Fibroblast of mammary gland (primary cell): ENCODE measurements around the gene C20orf144.

Source experiments
- DNase-seq: peaks from one replicate; pipeline ENCODE4 v3.0.0-alpha.2; 2010; ENCODE audit warnings: low read depth
- H3K4me3 ChIP-seq: 2 replicates; pipeline ENCODE4 v1.5.1; 2011; ENCODE audit warnings: low read depth, mild to moderate bottlenecking, low read length, moderate library complexity; ENCODE audit not compliant: control insufficient read depth
- TF ChIP-seq, protein P1 (sequence below): conservative IDR thresholded peaks from 2 replicates; pipeline ENCODE4 v1.5.1; 2011; ENCODE audit warnings: low read depth, low read length, inconsistent platforms; ENCODE audit not compliant: control insufficient read depth, insufficient read depth

Gene C20orf144

GRCh38 chr20:33662172-33662571 lies at the start of gene C20orf144:
Gene C20orf144, plus strand, starts transcription at chr20:33662327. Its CDS starts 19 bp downstream, at chr20:33662346.
- DNase-seq, result no peak
- peak within 1 kb of the TSS; percentile 69 for H3K4me3 ChIP-seq
- TF ChIP-seq, protein P1, sequence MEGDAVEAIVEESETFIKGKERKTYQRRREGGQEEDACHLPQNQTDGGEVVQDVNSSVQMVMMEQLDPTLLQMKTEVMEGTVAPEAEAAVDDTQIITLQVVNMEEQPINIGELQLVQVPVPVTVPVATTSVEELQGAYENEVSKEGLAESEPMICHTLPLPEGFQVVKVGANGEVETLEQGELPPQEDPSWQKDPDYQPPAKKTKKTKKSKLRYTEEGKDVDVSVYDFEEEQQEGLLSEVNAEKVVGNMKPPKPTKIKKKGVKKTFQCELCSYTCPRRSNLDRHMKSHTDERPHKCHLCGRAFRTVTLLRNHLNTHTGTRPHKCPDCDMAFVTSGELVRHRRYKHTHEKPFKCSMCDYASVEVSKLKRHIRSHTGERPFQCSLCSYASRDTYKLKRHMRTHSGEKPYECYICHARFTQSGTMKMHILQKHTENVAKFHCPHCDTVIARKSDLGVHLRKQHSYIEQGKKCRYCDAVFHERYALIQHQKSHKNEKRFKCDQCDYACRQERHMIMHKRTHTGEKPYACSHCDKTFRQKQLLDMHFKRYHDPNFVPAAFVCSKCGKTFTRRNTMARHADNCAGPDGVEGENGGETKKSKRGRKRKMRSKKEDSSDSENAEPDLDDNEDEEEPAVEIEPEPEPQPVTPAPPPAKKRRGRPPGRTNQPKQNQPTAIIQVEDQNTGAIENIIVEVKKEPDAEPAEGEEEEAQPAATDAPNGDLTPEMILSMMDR, result no peak

DNA sequence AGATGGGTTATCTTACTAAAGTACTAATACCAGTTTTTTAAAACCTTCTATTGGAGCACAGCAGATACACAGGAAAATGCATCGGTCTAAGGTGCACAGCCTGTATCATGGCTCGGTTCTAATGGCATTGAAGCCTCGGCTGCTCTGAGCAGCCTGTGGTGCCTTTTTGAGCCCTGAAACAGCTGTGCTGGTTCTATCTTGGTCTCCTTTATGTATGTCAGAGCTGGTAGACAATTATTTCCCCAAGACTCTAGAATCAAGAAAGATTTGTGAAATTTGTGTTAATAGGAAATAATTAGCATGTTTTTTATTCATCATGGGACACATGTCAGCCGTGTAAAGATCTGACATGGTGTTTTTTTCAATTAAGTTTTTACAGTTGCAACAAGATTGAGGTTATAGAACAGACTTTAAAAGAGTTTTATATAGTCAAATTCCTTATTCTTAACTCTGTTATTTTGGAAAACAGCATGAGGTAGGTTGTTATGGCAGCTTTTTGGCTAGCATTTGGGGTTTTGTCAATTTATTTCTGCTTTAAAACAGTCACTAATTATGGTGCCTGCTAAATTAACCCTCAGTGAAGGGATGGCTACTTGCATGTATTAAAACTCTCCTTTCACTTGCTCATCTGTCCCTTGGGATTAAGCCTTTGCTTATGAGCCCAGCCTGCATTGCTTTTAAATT lies 40.3 kb upstream of the C20orf144 start:
- TF ChIP-seq, protein P1, result no peak
- no peak overlapping the region for H3K4me3 ChIP-seq
- peak; percentile 19 for DNase-seq

DNA sequence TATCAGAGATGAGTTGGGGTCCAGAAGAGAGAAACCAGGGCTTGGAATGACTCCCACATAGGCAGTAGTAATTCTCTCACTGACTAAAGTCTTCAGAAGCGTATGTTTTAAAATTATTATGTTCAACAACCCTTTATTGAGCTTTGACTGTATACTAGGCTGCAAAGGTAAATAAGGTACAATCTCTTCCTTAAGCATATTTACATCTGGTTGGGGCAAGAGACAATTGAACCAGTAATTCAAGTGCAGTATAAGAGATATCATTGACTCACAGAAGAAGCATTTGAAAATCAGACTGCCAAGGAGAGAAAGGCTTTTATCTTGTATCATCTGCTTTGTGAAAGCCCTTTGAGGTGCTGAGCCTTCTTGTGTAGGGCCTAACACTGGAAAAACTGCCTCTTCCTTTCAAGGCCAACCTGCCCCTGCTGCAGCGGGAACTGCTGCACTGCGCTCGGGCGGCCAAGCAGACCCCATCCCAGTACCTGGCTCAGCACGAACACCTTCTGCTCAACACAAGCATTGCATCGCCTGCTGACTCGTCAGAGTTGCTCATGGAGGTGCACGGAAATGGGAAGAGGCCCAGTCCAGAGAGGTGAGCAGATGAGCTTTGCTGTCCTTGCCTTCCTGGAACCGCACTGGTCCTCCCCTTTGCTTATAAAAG lies 39.3 kb upstream of the C20orf144 start:
- TF ChIP-seq, protein P1, result no peak
- DNase-seq, result no peak
- no peak overlapping the region for H3K4me3 ChIP-seq

GRCh38 chr20:33624399-33624798 lies 37.7 kb upstream of the C20orf144 start:
- TF ChIP-seq, protein P1, result no peak
- no peak overlapping the region for H3K4me3 ChIP-seq
- DNase-seq, result no peak

DNA sequence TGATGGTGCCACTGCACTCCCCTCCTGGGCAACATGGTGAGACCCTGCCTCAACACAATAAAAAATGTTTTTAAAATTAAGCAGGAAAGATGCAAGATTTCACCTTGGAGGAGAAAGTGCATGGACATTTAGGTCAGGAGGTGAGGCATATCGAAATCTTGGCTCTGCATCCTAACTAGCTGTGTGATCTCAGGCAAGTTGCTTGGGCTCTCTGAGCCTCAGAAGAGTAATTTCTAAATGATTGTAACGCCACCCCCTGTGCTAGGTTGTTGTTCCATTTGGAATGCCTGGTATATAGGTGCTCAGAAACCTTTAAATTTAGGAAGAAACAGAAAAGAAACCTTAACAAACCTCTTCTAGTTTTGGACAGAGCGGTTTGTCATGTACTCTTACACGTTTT lies 35.9 kb upstream of the C20orf144 start:
- TF ChIP-seq, protein P1, result no peak
- DNase-seq, result no peak
- no peak overlapping the region for H3K4me3 ChIP-seq

GRCh38 chr20:33627577-33628216 lies 34.4 kb upstream of the C20orf144 start:
- no peak for DNase-seq
- TF ChIP-seq, protein P1, result no peak
- H3K4me3 ChIP-seq, result no peak overlapping the region
